ENCODE data around the gene MDK. TPM values are rescaled to one million over a fixed set of nuclear protein-coding genes. Genes with fewer than 3 reads are reported as not detected.

The MDK gene
- total and polyA plus RNA-seq, 2 of the 13 experiments (the other 11 are each of a cell fraction or from before 2014, with no cell fraction given), result 312 to 407 TPM

GRCh38 chr11:46380340-46381047, 975 bp upstream of the MDK start (continued):
- no peak for TF ChIP-seq POGK (CRISPR knock-in tag; conservative IDR thresholded peaks at IDR 0.05)
- TF ChIP-seq ZNF569 (CRISPR knock-in tag; IDR thresholded peaks at IDR 0.05; ENCODE audit: borderline replicate concordance), result no peak
- TF ChIP-seq HBP1 (CRISPR knock-in tag; IDR thresholded peaks at IDR 0.05; ENCODE audit: low read depth), result no peak
- no peak for TF ChIP-seq KDM1A (CRISPR knock-in tag; IDR thresholded peaks at IDR 0.05)
- peak; percentile 73 for TF ChIP-seq ASH2L (IDR thresholded peaks at IDR 0.05; ENCODE audit: insufficient read length, low read depth, low read length)
- no peak for TF ChIP-seq GTF3A (CRISPR knock-in tag; conservative IDR thresholded peaks at IDR 0.05)
- peak; percentile 32; the same call in 1 of the 2 replicates for TF ChIP-seq HOXA3 (CRISPR knock-in tag; IDR thresholded peaks at IDR 0.05)
- TF ChIP-seq NFIC (IDR thresholded peaks at IDR 0.05; ENCODE audit: low read length), result no peak
- no peak for TF ChIP-seq AHR (CRISPR knock-in tag; IDR thresholded peaks at IDR 0.05)
- TF ChIP-seq ZMYM3 (CRISPR knock-in tag; IDR thresholded peaks at IDR 0.05), result no peak
- no peak for TF ChIP-seq BATF2 (CRISPR knock-in tag; IDR thresholded peaks at IDR 0.05)
- 0 out of 2 replicates have a peak, but pooled peaks have one; percentile 14 for TF ChIP-seq FOXK1 (CRISPR knock-in tag; IDR thresholded peaks at IDR 0.05; ENCODE audit: borderline replicate concordance, low read depth)
- no peak for TF ChIP-seq NFATC3 (CRISPR knock-in tag; IDR thresholded peaks at IDR 0.05)
- no peak for TF ChIP-seq ZNF761 (CRISPR knock-in tag; conservative IDR thresholded peaks at IDR 0.05)
- TF ChIP-seq MYC (CRISPR knock-in tag; IDR thresholded peaks at IDR 0.05; ENCODE audit: borderline replicate concordance), result 0 out of 2 replicates have a peak, but pooled peaks have one; percentile 58
- 0 out of 2 replicates have a peak, but pooled peaks have one; percentile 50 for TF ChIP-seq PCBP1 (IDR thresholded peaks at IDR 0.05; ENCODE audit: borderline replicate concordance, low read depth, low read length)
- TF ChIP-seq ZBTB7B (CRISPR knock-in tag; IDR thresholded peaks at IDR 0.05), result 0 out of 2 replicates have a peak, but pooled peaks have one; percentile 77
- TF ChIP-seq THAP9 (CRISPR knock-in tag; IDR thresholded peaks at IDR 0.05; ENCODE audit: borderline replicate concordance), result 0 out of 2 replicates have a peak, but pooled peaks have one; percentile 60
- no peak for TF ChIP-seq SRSF9 (IDR thresholded peaks at IDR 0.05; ENCODE audit: borderline replicate concordance, insufficient read depth, low read depth, low read length, poor library complexity, severe bottlenecking)
- no peak for TF ChIP-seq SIX4 (CRISPR knock-in tag; IDR thresholded peaks at IDR 0.05)
- TF ChIP-seq ZNF616 (CRISPR knock-in tag; IDR thresholded peaks at IDR 0.05; ENCODE audit: low read depth), result no peak
- TF ChIP-seq ZNF558 (CRISPR knock-in tag; IDR thresholded peaks at IDR 0.05; ENCODE audit: borderline replicate concordance), result no peak
- no peak for TF ChIP-seq FOXP1 (IDR thresholded peaks at IDR 0.05)
- TF ChIP-seq FOXP1 (CRISPR knock-in tag; IDR thresholded peaks at IDR 0.05), result no peak

Data from HepG2 (cell line).